HUES48 (cell line): ENCODE measurements around the gene F11R.
"Not testable (repeated sequence)": the region's sequence is repeated elsewhere in the genome, so short reads cannot be mapped to it uniquely, and the experiment has no call there.

Experiments used
- H3K27ac ChIP-seq: one replicate; pipeline ENCODE4 v1.7.0; 2013; ENCODE audit warnings: low read depth, low read length, inconsistent platforms
- H3K27me3 ChIP-seq: 2 replicates; pipeline ENCODE4 v1.6.1; 2013; ENCODE audit warnings: mild to moderate bottlenecking, low read length; ENCODE audit not compliant: control insufficient read depth, insufficient read depth
- H3K36me3 ChIP-seq: 2 replicates; pipeline ENCODE4 v1.6.1; 2013; ENCODE audit warnings: low read length; ENCODE audit not compliant: control insufficient read depth, insufficient read depth
- H3K4me1 ChIP-seq: 2 replicates; pipeline ENCODE4 v1.6.1; 2013; ENCODE audit warnings: mild to moderate bottlenecking, low read length; ENCODE audit not compliant: control insufficient read depth, insufficient read depth
- H3K4me3 ChIP-seq: 2 replicates; pipeline ENCODE4 v1.5.1; 2013; ENCODE audit warnings: mild to moderate bottlenecking, low read depth, low read length
- H3K9ac ChIP-seq: 2 replicates; pipeline ENCODE4 v1.6.1; 2013; ENCODE audit warnings: mild to moderate bottlenecking, low read depth, low read length, moderate library complexity
- H3K9me3 ChIP-seq: 2 replicates; pipeline ENCODE4 v1.6.1; 2013; ENCODE audit warnings: low read length; ENCODE audit not compliant: control insufficient read depth, insufficient read depth

The F11R gene

GRCh38 chr1:160961419-160961818, 59.5 kb downstream of the F11R start:
- no peak overlapping the region for H3K27ac ChIP-seq
- H3K4me3 ChIP-seq: no peak overlapping the region
- H3K27me3 ChIP-seq: no peaks in the 10 kb centered on the region
- no peaks in the 10 kb centered on the region for H3K9me3 ChIP-seq
- H3K36me3 ChIP-seq: no peaks in the 10 kb centered on the region
- no peaks in the 10 kb centered on the region for H3K4me1 ChIP-seq
- no peak overlapping the region for H3K9ac ChIP-seq

GRCh38 chr1:160956966-160957365, 64.0 kb downstream of the F11R start:
- Histone ChIP-seq H3K9me3 (no peaks in the 10 kb centered on the region), H3K27me3 (no peaks in the 10 kb centered on the region), H3K36me3 (no peaks in the 10 kb centered on the region), H3K4me1 (peaks cover 10% of the 10 kb centered on the region), H3K27ac (no peak overlapping the region), H3K4me3 (no peak overlapping the region), H3K9ac (no peak overlapping the region)

- Histone ChIP-seq H3K36me3 (no peaks in the 10 kb centered on the region), H3K9me3 (no peaks in the 10 kb centered on the region), H3K4me3 (no peak within 1 kb of the TSS), H3K27me3 (no peaks in the 10 kb centered on the region), H3K9ac (no peak within 1 kb of the TSS), H3K4me1 (peaks cover 13% of the 10 kb centered on the region), H3K27ac (peak within 1 kb of the TSS; percentile 16)
These were observed 66.5 kb downstream of the F11R start, which contains the start of gene ITLN2 for GRCh38 chr1:160954158-160955104. Gene ITLN2, minus strand, starts transcription at chr1:160954809. Its CDS starts 68 bp downstream, at chr1:160954741.

- Histone ChIP-seq H3K9me3 (no peaks in the 10 kb centered on the region), H3K27me3 (no peaks in the 10 kb centered on the region), H3K36me3 (no peaks in the 10 kb centered on the region), H3K27ac (no peak overlapping the region), H3K9ac (no peak overlapping the region), H3K4me3 (no peak overlapping the region), H3K4me1 (peaks cover 15% of the 10 kb centered on the region)
These were observed 67.9 kb downstream of the F11R start for GRCh38 chr1:160953030-160953429.

- H3K4me1 ChIP-seq: peaks cover 16% of the 10 kb centered on the region
- no peak overlapping the region for H3K27ac ChIP-seq
- no peak overlapping the region for H3K4me3 ChIP-seq
- no peaks in the 10 kb centered on the region for H3K9me3 ChIP-seq
- no peaks in the 10 kb centered on the region for H3K27me3 ChIP-seq
- H3K9ac ChIP-seq: no peak overlapping the region
- no peaks in the 10 kb centered on the region for H3K36me3 ChIP-seq
These were observed 68.8 kb downstream of the F11R start for GRCh38 chr1:160952129-160952510.

- no peaks in the 10 kb centered on the region for H3K27me3 ChIP-seq
- H3K27ac ChIP-seq: no peak overlapping the region
- no peaks in the 10 kb centered on the region for H3K9me3 ChIP-seq
- H3K4me1 ChIP-seq: peaks cover 16% of the 10 kb centered on the region
- no peaks in the 10 kb centered on the region for H3K36me3 ChIP-seq
- no peak overlapping the region for H3K4me3 ChIP-seq
- H3K9ac ChIP-seq: no peak overlapping the region
These were observed 69.4 kb downstream of the F11R start for GRCh38 chr1:160951443-160952128.

- Histone ChIP-seq H3K27me3 (no peaks in the 10 kb centered on the region), H3K9ac (no peak overlapping the region), H3K36me3 (no peaks in the 10 kb centered on the region), H3K4me3 (no peak overlapping the region), H3K4me1 (peaks cover 16% of the 10 kb centered on the region), H3K27ac (no peak overlapping the region), H3K9me3 (no peaks in the 10 kb centered on the region)
These were observed 70.3 kb downstream of the F11R start for GRCh38 chr1:160950657-160951056.

GRCh38 chr1:160949881-160950280, 71.1 kb downstream of the F11R start:
- Histone ChIP-seq H3K36me3 (no peaks in the 10 kb centered on the region), H3K27me3 (no peaks in the 10 kb centered on the region), H3K27ac (peak overlapping the region; percentile 67), H3K4me1 (peaks cover 15% of the 10 kb centered on the region), H3K4me3 (no peak overlapping the region), H3K9me3 (no peaks in the 10 kb centered on the region), H3K9ac (no peak overlapping the region)

- H3K4me3 ChIP-seq, H3K9ac ChIP-seq, H3K9me3 ChIP-seq, H3K4me1 ChIP-seq, H3K27me3 ChIP-seq, H3K36me3 ChIP-seq: not testable (repeated sequence)
- H3K27ac ChIP-seq: peak overlapping the region; percentile 67
These were observed 71.6 kb downstream of the F11R start for GRCh38 chr1:160949216-160949880.

GRCh38 chr1:160947174-160947759, 73.7 kb downstream of the F11R start:
- H3K4me3 ChIP-seq, H3K9me3 ChIP-seq, H3K27ac ChIP-seq, H3K9ac ChIP-seq, H3K4me1 ChIP-seq, H3K36me3 ChIP-seq, H3K27me3 ChIP-seq: not testable (repeated sequence)
